Activated gamma-delta T cell treated with anti-CD3 and anti-CD28 coated beads, Interleukin-2, amount 50 U/mL, for 16 hours (primary cell): ENCODE results near the gene ADH5.
"Not testable (repeated sequence)": the region's sequence is repeated elsewhere in the genome, so short reads cannot be mapped to it uniquely, and the experiment has no call there.

Source experiments
- DNase-seq: peaks from one replicate; pipeline ENCODE4 v3.0.0-alpha.2; 2020; ENCODE audit warnings: low read depth

ADH5 gene

DNA sequence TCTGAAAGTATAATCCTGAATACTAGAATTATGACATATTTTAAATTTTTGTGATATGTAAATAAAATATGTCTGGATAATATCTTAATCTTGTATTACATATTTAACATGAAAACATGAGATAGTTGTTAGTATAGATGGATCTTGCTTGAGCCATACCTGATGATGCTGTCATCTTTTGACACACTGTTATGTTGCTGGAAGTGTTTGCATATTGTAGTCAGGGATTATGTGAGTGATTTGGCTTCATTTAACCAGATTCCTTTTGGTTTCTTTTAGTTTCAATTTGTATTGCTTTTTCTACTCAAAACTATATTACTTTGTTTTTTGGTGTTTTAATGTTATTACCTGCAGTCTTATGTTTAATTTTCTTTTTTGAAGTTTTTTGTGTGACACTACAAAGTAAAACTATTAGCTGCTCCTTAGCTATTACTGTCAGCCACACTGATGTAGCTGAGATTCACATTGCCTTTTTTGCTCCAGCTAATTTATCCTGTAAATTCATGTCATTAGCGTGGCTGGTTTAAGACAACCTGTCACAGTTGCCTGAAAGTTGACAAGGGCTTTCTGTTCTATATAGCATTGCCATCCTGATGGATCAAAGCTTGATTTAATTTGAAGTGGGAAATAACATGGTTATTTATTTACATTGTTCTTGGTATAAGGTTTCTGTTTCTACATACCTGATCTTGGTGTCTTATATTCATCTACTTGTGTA, 59.4 kb downstream of the ADH5 start:
- DNase-seq = no peak

DNA sequence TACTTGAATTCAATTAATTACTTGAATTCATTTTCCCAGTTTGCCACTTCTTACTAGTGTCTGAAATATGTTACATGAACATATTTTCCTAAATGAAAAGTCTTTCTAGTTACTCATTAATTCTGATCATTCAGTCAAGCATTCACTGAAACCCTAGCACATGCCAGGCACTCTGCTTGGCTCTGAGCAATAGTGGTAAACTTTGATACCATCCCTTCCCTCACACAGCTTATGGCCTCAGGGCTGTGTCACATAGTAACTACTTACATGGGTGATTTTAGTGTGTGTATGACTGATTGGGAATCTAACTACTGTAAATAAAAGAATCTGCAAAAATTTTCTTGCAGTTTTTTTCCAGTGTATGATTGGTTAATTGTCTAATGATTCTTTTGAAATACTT, 60.4 kb downstream of the ADH5 start:
- DNase-seq = no peak

DNA sequence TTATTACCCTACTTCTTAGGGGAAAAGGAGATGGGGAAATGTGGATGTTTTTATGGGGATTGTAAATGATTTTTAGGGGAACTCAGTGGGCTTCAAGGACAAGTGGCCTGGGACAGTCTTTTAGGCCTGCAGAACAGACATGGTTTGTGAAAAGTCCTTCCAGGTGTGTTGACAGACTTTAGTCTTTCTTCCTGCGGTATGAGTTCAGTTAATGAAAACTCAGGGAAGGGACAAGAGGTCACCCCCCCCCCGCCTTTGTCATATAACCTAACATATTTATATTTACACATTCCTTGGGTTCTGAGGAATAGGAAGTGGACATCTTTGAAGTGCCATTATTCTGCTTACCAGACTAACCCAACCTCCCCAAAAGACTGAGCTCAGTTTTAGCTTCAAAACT, 61.3 kb downstream of the ADH5 start:
- DNase-seq = no peak

DNA sequence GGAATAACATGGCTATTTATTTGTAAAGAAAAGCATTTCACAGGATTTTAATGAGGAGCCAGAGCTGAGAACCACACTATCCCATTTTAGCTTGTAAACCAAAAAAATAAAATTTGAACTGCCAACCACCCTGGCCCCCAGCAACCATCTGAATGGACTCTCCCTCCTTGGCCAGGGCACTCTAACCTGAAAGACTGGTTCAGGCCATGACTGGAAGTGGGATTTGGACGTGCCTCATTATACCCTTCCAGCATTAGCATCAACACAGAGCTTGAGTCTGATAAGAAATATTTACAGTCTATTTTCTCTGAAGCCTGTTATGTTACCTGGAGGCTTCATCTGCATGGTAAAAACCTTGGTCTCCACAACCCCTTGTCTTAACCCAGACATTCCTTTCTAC, 63.1 kb downstream of the ADH5 start:
- DNase-seq = no peak

DNA sequence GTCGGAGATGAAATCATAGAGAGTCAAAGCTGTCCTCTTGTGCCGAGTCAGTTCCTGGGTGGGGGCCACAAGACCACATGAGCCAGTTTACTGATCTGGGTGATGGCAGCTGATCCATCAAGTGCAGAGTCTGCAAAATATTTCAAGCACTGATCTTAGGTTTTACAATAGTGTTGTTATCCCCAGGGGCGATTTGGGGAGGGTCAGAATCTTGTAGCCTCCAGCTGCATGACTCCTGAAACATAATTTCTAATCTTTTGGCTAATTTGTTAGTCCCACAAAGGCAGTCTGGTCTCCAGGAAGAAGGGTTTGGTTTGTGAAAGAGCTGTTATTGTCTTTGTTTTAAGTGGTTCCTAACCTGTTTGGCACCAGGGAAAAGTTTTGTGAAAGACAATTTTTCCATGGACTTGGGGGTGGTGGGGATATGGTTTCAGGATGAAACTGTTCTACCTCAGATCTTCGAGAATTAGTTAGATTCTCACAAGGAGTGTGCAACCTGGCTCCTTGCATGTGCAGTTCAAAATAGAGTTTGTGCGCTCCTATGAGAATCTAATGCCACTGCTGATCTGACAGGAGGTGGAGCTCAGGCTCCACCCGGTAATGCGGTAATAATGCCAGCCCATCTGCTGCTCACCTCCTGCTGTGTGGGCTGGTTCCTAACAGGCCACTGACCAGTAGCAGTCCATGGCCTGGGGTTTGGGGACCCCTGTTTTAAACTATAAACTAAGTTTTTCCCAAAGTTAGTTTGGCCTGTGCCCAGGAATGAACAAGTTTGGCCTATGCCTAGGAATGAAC, 63.9 kb downstream of the ADH5 start:
- no peak for DNase-seq

DNA sequence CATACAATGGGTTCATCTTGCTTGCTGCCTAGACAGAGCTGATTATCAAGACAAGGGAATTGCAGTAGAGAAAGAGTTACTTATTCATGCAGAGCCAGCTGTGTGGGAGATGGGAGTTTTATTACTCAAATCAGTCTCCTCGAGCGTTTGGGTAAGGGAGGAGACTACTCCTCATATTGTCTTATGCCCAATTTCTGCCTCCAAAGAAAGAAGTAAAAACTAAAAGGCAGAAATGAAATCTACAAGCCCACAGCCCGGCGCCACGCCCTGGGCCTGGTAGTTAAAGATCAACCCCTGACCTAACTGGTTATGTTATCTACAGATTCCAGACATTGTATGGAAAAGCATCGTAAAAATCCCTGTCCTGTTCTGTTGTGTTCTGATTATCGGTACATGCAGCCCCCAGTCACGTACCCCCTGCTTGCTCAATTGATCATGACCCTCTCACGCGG, 64.8 kb downstream of the ADH5 start:
- DNase-seq = not testable (repeated sequence)

DNA sequence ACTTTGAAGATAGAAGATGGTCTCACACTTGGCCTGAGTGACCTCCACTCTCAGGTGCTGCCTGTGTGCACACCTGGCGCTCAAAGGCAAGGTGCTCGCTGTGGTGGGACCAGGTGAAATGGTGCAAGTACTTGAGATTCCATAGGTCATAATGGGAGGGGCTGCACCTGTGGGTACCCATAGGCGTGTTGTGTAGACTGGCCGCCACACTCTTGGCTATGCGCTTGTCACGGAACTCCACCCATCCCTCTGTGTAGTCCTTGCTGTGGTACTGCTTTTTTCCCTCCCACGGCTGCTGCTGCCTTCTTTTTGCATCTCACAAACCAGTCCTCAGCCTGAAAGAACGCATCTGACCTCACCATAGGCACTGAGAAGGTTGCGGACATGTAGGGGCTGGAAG, 66.0 kb downstream of the ADH5 start:
- DNase-seq = no peak

DNA sequence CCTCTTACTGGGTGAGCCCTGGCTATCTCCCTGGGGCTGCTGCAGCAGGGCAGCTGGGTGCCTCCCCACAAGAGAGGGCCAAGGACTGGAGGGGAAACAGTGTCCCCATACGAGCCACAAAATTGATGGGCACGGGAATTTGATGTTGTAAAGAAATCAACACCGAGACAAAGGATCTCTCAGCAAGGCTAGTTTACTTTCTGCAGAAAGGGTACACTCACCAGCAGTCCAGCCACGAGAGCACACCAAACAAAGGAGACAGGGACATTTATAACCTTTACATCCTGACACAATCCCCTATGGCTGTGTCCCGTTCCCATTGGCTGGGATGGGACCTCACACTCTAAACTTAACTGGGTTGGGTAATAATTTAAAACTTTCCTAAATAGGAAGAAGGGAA, 67.2 kb downstream of the ADH5 start:
- no peak for DNase-seq
